HG03439 (cell line): Measurements from ENCODE around the gene CSRNP3.

ENCODE experiments used
- ATAC-seq: cut with Tn5 transposase; IDR thresholded peaks from one replicate; pipeline ENCODE4 v1.9.1; 2021; ENCODE audit warnings: mild to moderate bottlenecking, moderate library complexity; ENCODE audit not compliant: unreplicated experiment

CSRNP3 gene

GRCh38 chr2:165470361-165470760 is 863 bp downstream of the CSRNP3 start:
- no peak for ATAC-seq

GRCh38 chr2:165471349-165471950 is 2.0 kb downstream of the CSRNP3 start:
- ATAC-seq, result no peak

GRCh38 chr2:165472922-165473321 is 3.4 kb downstream of the CSRNP3 start:
- no peak for ATAC-seq

GRCh38 chr2:165474619-165475276 is 5.2 kb downstream of the CSRNP3 start:
- no peak for ATAC-seq

GRCh38 chr2:165475277-165476004 is 5.9 kb downstream of the CSRNP3 start:
- no peak for ATAC-seq

- ATAC-seq, result no peak
Measured at GRCh38 chr2:165479856-165480255, 10.4 kb downstream of the CSRNP3 start.

- ATAC-seq, result no peak
Measured at GRCh38 chr2:165494573-165494972, 25.1 kb downstream of the CSRNP3 start.

GRCh38 chr2:165497659-165498317 is 28.3 kb downstream of the CSRNP3 start:
- no peak for ATAC-seq

GRCh38 chr2:165499131-165499530 is 29.6 kb downstream of the CSRNP3 start:
- ATAC-seq, result no peak

GRCh38 chr2:165500001-165500400 is 30.5 kb downstream of the CSRNP3 start:
- ATAC-seq, result no peak

- ATAC-seq, result no peak
Measured at GRCh38 chr2:165500816-165501215, 31.3 kb downstream of the CSRNP3 start.

GRCh38 chr2:165505514-165505913 is 36.0 kb downstream of the CSRNP3 start:
- no peak for ATAC-seq

GRCh38 chr2:165508927-165509326 is 39.4 kb downstream of the CSRNP3 start:
- no peak for ATAC-seq

DNA sequence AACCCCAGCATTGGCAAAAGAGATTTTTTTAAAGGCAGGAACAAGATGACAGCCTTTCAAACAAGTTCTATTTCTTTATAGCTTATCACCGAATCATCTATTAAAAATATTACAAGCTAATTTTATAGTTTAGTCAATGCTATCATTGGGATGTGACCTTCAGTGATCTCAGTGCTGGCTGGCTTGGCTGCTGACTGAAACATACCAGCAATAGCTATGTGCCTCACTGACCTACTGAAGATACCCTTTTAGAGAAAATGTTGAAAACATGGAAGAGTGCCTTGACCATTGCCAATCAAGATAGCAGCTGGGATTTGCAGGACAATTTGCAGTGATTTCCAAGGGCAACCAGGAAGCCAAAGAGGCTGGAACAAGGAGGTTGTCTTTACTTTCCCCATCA is 44.0 kb downstream of the CSRNP3 start:
- ATAC-seq, result no peak

DNA sequence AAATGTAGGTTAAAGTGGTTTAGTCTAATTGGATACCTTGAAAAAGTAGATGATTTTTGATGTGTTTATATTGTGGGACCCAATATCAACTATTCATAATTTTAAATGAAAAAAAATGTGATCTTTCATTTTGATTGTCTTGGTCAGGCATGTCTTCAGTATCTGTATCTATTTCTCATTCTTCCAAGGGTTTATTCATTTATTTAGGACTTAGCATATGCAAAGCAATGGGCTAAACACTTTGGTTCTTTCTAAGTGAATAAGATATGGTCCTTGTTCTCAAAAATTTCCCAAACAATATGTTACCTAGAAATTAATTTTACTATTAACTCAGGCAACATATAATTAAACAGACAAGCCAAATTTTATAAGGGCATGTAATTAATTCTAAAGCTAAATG is 49.1 kb downstream of the CSRNP3 start:
- ATAC-seq, result no peak

DNA sequence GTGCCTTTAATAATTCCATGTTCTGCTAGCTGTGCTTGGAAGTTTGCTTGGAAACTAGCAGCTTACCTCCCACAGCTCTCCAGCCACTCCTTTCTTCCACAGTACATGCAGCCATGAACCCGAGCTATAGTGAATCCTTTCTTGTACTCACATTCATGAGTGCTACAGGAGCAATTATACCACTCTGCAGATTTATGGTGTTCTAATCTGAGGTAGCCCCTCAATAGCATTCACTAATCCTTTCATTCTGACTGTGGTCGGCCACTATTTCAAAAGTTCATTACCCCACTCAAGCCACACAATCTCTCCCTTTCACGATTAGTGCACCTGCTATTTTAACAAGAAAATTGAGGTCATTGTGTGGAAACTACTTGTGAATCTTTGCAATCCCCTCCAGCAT is 53.2 kb downstream of the CSRNP3 start:
- ATAC-seq, result no peak

DNA sequence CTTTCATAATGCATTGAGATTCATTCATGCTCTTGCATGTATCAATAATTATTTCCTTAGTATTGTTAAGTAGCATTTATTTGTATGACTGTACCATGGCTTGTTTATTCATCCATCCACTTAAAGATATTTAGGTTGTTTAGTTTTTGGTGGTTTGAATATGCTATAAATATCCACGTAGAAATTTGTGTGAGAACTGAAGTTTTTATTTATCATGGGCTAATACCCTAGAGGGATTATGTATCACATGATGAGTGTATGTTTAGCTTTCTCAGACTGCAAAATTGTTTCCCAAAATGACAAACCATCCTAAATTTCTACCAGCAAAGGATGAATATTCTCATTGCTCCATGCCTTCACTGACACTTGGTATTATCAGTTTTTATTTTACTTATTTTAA is 55.2 kb downstream of the CSRNP3 start:
- ATAC-seq, result no peak

GRCh38 chr2:165528691-165529090 is 59.2 kb downstream of the CSRNP3 start:
- no peak for ATAC-seq

GRCh38 chr2:165529130-165529529 is 59.6 kb downstream of the CSRNP3 start:
- no peak for ATAC-seq

DNA sequence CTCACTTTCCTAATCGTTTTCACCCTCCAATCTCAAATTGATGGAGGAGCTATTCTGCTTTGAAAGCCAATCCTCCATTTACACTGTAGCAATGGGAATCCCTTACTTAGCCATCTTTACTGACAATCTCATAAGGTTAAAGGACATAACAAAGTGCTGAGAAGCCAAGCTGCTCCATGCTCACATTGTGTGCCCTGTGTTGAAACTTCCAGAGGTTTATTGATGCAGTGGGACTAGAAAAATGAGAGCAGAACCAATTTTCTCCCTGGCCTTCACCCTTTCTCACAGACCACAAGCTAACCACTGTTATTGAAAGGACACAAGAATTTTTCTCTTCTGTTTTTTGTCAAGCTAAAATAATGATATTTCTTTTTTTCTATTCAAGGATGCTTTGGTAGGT is 63.8 kb downstream of the CSRNP3 start:
- no peak for ATAC-seq

DNA sequence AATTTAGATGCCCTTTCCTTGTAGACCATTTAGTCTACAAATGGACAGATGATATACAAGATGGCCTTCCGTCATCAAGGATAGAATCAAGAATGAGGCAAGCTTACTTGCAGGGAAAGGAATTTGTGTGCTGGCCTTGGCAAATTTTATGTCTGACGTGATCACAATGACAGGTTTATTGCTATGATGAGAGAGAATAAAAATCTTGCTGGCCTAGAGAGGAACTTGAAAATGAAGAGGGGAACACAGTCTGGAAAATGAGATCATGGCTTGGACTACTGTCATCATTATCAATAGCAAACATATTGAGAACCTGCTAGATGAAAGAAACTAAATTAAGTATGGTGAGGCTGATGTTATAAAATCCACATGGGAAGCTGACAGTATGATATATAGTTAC is 66.0 kb downstream of the CSRNP3 start:
- no peak for ATAC-seq
